Hindlimb muscle (tissue), 1 donor: ENCODE results near the gene MUC2. TPM values are rescaled to one million over a fixed set of nuclear protein-coding genes. Genes with fewer than 3 reads are reported as not detected.

ENCODE experiments used
- DNase-seq: peaks from one replicate; pipeline ENCODE4 v3.0.0-alpha.2; 2013
- polyA plus RNA-seq: library from polyadenylated mRNA; unstranded; fragments of 120-200 nt; gene quantifications from one replicate; pipeline ENCODE4 v1.2.1, GENCODE V29; 2013; ENCODE audit not compliant: insufficient read length

MUC2 gene
- polyA plus RNA-seq, 1 donor = 0.05 TPM

GRCh38 chr11:1087961-1088926 is 13.6 kb downstream of the MUC2 start:
- DNase-seq = no peak

- DNase-seq = no peak
Measured at GRCh38 chr11:1088927-1089737, 14.5 kb downstream of the MUC2 start.

GRCh38 chr11:1089738-1090599 is 15.3 kb downstream of the MUC2 start:
- DNase-seq = no peak

GRCh38 chr11:1090600-1091331 is 16.1 kb downstream of the MUC2 start:
- DNase-seq = no peak

- DNase-seq = no peak
Measured at GRCh38 chr11:1091332-1092083, 16.8 kb downstream of the MUC2 start.

GRCh38 chr11:1092145-1092670 is 17.5 kb downstream of the MUC2 start:
- DNase-seq = no peak

- no peak for DNase-seq
Measured at GRCh38 chr11:1092919-1093318, 18.2 kb downstream of the MUC2 start.

GRCh38 chr11:1099519-1100355 is 25.1 kb downstream of the MUC2 start:
- DNase-seq = no peak

- DNase-seq = no peak
Measured at GRCh38 chr11:1100417-1101245, 26.0 kb downstream of the MUC2 start.

- no peak for DNase-seq
Measured at GRCh38 chr11:1101318-1102089, 26.8 kb downstream of the MUC2 start.

GRCh38 chr11:1102221-1102971 is 27.7 kb downstream of the MUC2 start:
- DNase-seq = no peak

- no peak for DNase-seq
Measured at GRCh38 chr11:1102996-1103395, 28.3 kb downstream of the MUC2 start.

GRCh38 chr11:1103401-1104360 is 29.0 kb downstream of the MUC2 start:
- no peak for DNase-seq

- DNase-seq = no peak
Measured at GRCh38 chr11:1104411-1105182, 29.9 kb downstream of the MUC2 start.

- no peak for DNase-seq
Measured at GRCh38 chr11:1105183-1105565, 30.5 kb downstream of the MUC2 start.
